ENCODE data around the gene PDE6B. TPM values are rescaled to one million over a fixed set of nuclear protein-coding genes. Genes with fewer than 3 reads are reported as not detected.

The PDE6B gene
- total RNA-seq, 1 experiment from 2014 or later, result 10.8 TPM

DNA sequence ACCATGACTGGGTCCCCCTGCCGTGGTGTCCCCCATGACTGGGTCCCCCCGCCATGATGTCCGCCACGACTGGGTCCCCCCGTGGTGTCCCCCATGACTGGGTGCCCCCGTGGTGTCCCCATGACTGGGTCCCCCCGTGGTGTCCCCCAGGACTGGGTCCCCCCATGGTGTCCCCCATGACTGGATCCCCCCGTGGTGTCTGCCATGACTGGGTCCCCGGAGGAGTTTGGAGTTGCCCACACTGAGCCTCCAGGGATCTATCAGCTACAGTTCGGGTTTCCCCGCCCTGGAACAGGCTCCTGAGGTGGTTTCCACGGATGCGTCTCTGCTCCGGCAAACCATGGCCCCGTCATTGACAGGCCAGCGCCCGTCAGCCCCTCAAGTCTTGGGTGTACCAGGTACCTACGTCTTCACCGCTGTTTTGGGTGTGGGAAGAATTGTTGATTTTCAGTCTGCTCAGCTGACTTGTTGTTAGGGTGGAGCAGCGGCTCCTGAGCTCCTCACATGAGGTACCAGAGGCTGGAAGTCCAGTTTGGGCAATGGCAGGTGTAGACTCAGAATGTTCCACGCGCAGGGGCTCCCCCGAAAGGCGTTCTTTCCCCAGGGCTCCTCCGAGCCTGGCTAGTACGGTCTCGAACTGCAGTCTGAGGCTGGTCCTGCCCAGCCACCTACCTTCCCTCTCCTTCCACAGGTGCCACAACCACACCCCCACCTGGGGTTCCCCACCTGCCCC lies 8.3 kb upstream of the PDE6B start:
- H3K4me1 ChIP-seq (ENCODE audit: insufficient read depth, low read length), result no peaks in the 10 kb centered on the region
- H4K8ac ChIP-seq (replicated peaks; ENCODE audit: insufficient read length, low read depth, low read length), result no peak overlapping the region
- H3K4me2 ChIP-seq (ENCODE audit: insufficient read depth, insufficient read length, low read length), result no peak overlapping the region
- H3K79me2 ChIP-seq (ENCODE audit: insufficient read depth, low read length), result no peaks in the 10 kb centered on the region; the same call in 1 of the 2 replicates
- no peak overlapping the region for H3K27ac Mint-ChIP-seq
- H2BK12ac ChIP-seq (ENCODE audit: insufficient read length, low read depth, low read length), result no peak overlapping the region
- 0 out of 5 replicates have a peak, but pooled peaks cover 0 to 2% of the 10 kb centered on the region in 2 experiments for H3K9me3 Mint-ChIP-seq
- H3K23ac ChIP-seq (ENCODE audit: insufficient read length, low read depth, low read length), result no peak overlapping the region
- no peaks in the 10 kb centered on the region for H3K79me1 ChIP-seq (ENCODE audit: insufficient read depth, low read depth, low read length, poor library complexity, severe bottlenecking)
- H3K36me3 Mint-ChIP-seq (ENCODE audit: insufficient read depth in 1 of 3, low read depth in 3 of 3), result no peaks in the 10 kb centered on the region; a peak in 1 of 7 replicates
- TF ChIP-seq, protein P1, sequence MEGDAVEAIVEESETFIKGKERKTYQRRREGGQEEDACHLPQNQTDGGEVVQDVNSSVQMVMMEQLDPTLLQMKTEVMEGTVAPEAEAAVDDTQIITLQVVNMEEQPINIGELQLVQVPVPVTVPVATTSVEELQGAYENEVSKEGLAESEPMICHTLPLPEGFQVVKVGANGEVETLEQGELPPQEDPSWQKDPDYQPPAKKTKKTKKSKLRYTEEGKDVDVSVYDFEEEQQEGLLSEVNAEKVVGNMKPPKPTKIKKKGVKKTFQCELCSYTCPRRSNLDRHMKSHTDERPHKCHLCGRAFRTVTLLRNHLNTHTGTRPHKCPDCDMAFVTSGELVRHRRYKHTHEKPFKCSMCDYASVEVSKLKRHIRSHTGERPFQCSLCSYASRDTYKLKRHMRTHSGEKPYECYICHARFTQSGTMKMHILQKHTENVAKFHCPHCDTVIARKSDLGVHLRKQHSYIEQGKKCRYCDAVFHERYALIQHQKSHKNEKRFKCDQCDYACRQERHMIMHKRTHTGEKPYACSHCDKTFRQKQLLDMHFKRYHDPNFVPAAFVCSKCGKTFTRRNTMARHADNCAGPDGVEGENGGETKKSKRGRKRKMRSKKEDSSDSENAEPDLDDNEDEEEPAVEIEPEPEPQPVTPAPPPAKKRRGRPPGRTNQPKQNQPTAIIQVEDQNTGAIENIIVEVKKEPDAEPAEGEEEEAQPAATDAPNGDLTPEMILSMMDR (conservative IDR thresholded peaks at IDR 0.05), result no peak
- H3K9ac ChIP-seq (ENCODE audit: extremely low read depth, insufficient read length, low read length), result no peak overlapping the region
- no peak overlapping the region for H3K27ac ChIP-seq (ENCODE audit: insufficient read length, low read depth, low read length)
- H4K5ac ChIP-seq (ENCODE audit: insufficient read length, low read depth, low read length), result no peak overlapping the region
- no peaks in the 10 kb centered on the region; the same call in 1 of the 2 replicates for H3K27me3 ChIP-seq (ENCODE audit: insufficient read depth, low read length)
- WGBS (ENCODE audit: extremely low coverage, insufficient read length, low lambda C conversion rate), result no CpG with 5 or more reads among the region's 27 CpGs
- H2BK20ac ChIP-seq (ENCODE audit: low read depth, low read length, poor library complexity, severe bottlenecking), result no peak overlapping the region
- H3K4me1 Mint-ChIP-seq, result peaks cover 0 to 4% of the 10 kb centered on the region in 2 experiments; a peak in 1 of 4 replicates
- H3K18ac ChIP-seq (ENCODE audit: insufficient read length, low read depth, low read length), result no peak overlapping the region
- H3K56ac ChIP-seq (ENCODE audit: insufficient read length, low read depth, low read length), result no peak overlapping the region
- no peaks in the 10 kb centered on the region for H4K20me1 ChIP-seq (ENCODE audit: control insufficient read depth, insufficient read depth, insufficient read length)
- no peak overlapping the region for H2BK120ac ChIP-seq (ENCODE audit: low read depth, low read length, poor library complexity, severe bottlenecking)
- no peak overlapping the region for H2BK15ac ChIP-seq (ENCODE audit: low read depth, low read length)
- H4K91ac ChIP-seq (ENCODE audit: insufficient read length, low read depth, low read length), result no peak overlapping the region
- H3K9me3 ChIP-seq (ENCODE audit: control insufficient read depth, low read depth, low read length), result no peaks in the 10 kb centered on the region
- no peaks in the 10 kb centered on the region for H3K23me2 ChIP-seq (ENCODE audit: insufficient read length, low read depth, low read length, poor library complexity, severe bottlenecking)
- H2AK5ac ChIP-seq (ENCODE audit: insufficient read length, low read length), result no peak overlapping the region
- H3K27me3 Mint-ChIP-seq (ENCODE audit: low read depth), result peaks cover 54% of the 10 kb centered on the region
- H2BK5ac ChIP-seq (ENCODE audit: insufficient read length, low read length), result no peak overlapping the region
- H3K14ac ChIP-seq (ENCODE audit: insufficient read depth, low read length), result no peak overlapping the region
- H3K4me3 Mint-ChIP-seq, result no peak overlapping the region
- H2AFZ ChIP-seq (ENCODE audit: low read length), result no peak overlapping the region
- no peak overlapping the region for H3T11ph ChIP-seq (ENCODE audit: low read length)
- no peak overlapping the region for H3K4ac ChIP-seq (ENCODE audit: low read depth, low read length)
- no peak for DNase-seq

Data from H9 (cell line).